WERI-Rb-1 (cell line): ENCODE data around the gene WRAP53.

ENCODE experiments used
- DNase-seq: peaks from one replicate; pipeline ENCODE4 v3.0.0-alpha.2; 2020
- H3K27ac ChIP-seq: fragments of 250-450 bp; sonication (Bioruptor Pico); 2 replicates; pipeline ENCODE4 v1.5.1; 2020; ENCODE audit warnings: mild to moderate bottlenecking, moderate library complexity
- H3K27me3 ChIP-seq: fragments of 250-450 bp; sonication (Bioruptor Pico); 2 replicates; pipeline ENCODE4 v1.5.1; 2021; ENCODE audit warnings: mild to moderate bottlenecking, low read depth, moderate library complexity; ENCODE audit not compliant: insufficient read depth, severe bottlenecking
- H3K36me3 ChIP-seq: fragments of 250-450 bp; sonication (Bioruptor Pico); 2 replicates; pipeline ENCODE4 v1.5.1; 2020; ENCODE audit warnings: mild to moderate bottlenecking, moderate library complexity
- H3K4me3 ChIP-seq: 2 replicates; pipeline ENCODE4 v1.5.1; 2011; ENCODE audit warnings: low read depth, mild to moderate bottlenecking, control low read depth, low read length
- H3K9me3 ChIP-seq: fragments of 250-450 bp; sonication (Bioruptor Pico); 2 replicates; pipeline ENCODE4 v1.5.1; 2021; ENCODE audit warnings: mild to moderate bottlenecking, moderate library complexity; ENCODE audit not compliant: severe bottlenecking
- TF ChIP-seq, protein P1 (sequence below): IDR thresholded peaks from 2 replicates; pipeline ENCODE4 v1.5.1; 2011; ENCODE audit warnings: low read depth, mild to moderate bottlenecking, control low read depth, inconsistent platforms, low read length

The WRAP53 gene

DNA sequence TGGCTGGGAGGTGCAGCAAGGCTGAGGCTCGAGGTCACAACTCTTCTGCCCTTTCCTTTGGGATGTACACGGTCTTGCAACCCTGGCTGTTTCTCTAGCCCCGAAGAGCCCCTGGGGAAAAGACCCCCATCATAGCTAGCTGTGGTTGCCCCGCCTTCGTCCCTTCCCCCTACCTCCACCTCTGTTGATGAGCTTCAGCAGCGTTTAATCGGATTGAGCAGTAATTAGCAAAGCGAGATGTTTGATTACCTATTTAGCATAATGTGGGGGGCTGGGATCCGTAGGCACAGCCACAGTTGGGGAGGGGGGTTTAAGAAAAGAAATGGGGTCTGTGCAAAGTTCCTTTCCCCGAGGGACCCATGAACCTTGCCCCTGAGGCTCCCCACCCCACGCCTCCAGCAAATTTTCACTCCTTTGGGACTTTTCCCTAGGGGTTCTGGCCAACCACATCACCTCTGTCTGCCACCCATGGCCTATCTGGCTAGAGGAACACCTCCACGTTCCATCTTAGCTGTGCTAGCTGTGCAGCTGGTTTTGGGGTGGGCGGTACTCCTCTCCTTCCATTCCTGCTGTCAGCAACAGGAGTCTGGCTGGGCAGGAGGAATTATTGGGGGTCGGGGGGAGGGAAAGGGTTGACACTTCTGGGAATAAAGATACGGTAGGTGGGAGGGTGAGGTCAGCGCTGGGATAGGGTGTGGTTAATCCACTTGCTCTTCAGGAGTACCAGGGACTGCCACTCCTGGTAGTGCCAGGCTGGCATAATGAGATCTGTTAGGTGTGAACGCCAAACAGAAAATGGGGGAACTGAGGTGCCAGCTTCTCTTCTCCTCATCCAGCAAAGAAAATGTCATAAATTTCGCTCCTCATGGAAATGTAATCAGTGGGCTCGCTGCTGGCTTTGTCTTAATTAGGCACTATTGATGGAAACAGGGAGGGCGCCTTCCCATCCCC, 27.9 kb downstream of the WRAP53 start:
- Histone ChIP-seq H3K4me3 (peak overlapping the region; percentile 67), H3K27me3 (peaks cover 11% of the 10 kb centered on the region), H3K27ac (peak overlapping the region; percentile 77), H3K9me3 (no peaks in the 10 kb centered on the region), H3K36me3 (no peaks in the 10 kb centered on the region)
- no peak for DNase-seq
- TF ChIP-seq, protein P1, sequence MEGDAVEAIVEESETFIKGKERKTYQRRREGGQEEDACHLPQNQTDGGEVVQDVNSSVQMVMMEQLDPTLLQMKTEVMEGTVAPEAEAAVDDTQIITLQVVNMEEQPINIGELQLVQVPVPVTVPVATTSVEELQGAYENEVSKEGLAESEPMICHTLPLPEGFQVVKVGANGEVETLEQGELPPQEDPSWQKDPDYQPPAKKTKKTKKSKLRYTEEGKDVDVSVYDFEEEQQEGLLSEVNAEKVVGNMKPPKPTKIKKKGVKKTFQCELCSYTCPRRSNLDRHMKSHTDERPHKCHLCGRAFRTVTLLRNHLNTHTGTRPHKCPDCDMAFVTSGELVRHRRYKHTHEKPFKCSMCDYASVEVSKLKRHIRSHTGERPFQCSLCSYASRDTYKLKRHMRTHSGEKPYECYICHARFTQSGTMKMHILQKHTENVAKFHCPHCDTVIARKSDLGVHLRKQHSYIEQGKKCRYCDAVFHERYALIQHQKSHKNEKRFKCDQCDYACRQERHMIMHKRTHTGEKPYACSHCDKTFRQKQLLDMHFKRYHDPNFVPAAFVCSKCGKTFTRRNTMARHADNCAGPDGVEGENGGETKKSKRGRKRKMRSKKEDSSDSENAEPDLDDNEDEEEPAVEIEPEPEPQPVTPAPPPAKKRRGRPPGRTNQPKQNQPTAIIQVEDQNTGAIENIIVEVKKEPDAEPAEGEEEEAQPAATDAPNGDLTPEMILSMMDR, result no peak

DNA sequence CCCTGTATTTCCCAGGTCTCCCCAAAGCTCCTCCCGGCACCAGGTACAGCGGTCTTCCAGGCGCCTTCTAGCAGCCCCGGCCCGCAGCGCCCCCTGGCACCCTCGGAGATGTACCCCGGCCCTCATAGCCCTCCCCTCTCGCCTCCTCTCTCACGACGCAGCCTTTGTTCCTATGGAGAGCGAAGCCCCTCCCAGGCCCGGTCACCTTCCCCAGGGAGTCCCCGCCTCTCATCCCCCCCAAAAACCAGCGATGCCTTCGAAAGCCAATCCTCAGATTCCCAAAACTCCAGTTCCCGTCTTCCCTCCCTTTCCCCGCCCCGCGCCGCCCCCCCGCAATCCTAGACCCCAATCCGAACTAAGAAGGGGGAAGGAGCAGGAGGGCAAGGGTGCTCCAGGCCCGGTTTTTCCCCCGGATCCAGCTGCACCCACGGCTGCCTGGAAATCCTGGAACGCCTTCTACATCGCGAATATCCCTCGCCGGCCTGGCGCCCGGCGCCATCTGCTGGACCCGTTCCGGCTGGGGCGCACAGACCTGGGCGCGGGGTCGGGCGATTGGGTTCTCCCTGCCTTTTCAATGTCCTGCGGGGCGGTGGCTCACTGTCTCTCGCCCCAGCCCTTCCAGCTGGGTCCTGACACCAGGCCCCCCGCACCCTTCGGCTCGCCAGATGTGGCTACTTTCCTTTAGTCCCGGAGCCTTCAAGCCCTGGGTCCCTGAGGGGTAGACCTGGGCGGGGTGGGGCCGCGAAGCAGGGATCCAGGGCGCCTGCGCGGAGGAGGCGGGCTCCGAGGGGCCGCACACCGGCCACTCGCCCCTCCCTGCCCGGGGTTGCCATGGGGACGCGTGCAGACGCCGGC, 28.9 kb downstream of the WRAP53 start, which contains the start of gene DNAH2:
Gene DNAH2 (plus strand): TSS at position 844 of the 855 bp plus-strand sequence. CDS start 1,991 bp downstream, outside the sequence.
- Histone ChIP-seq H3K4me3 (peak within 1 kb of the TSS; percentile 67), H3K27me3 (peaks cover 11% of the 10 kb centered on the region), H3K9me3 (no peaks in the 10 kb centered on the region), H3K36me3 (no peaks in the 10 kb centered on the region), H3K27ac (peak within 1 kb of the TSS; percentile 77)
- peak; percentile 96 for DNase-seq
- TF ChIP-seq, protein P1, result peak; percentile 69

DNA sequence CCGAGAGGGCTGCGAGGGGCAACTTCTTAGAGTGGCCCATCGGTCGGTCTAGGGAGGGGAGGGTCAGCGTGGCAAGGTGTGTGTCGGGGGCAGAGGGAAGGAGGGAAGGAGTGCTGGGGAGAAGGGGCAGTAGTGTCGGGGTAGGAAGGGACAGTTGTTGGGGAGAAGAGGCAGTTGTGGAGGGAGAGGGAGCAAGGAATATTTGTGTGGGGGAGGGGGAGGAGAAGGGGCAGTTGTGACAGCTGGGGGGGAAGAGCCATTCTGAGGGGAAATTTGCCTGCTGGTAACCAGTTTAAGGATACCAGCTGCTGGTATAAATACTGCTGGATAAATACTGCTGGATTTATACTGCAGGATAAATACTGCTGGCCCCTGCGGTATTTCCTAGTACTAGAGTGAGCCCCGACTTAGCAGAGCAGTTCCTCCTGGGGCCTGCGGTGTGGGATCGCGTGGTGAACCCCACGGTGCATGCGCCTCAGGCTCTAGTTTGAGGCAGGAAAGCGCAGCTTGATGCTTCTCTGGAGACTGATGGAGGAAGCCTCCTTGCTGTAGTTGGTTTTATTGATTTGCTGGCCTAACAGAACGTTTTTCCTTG, 29.6 kb downstream of the WRAP53 start:
- DNase-seq, result no peak
- TF ChIP-seq, protein P1, result no peak
- H3K36me3 ChIP-seq, result no peaks in the 10 kb centered on the region
- H3K9me3 ChIP-seq, result no peaks in the 10 kb centered on the region
- H3K27ac ChIP-seq, result peak overlapping the region; percentile 77
- H3K4me3 ChIP-seq, result peak overlapping the region; percentile 67
- H3K27me3 ChIP-seq, result peaks cover 11% of the 10 kb centered on the region

DNA sequence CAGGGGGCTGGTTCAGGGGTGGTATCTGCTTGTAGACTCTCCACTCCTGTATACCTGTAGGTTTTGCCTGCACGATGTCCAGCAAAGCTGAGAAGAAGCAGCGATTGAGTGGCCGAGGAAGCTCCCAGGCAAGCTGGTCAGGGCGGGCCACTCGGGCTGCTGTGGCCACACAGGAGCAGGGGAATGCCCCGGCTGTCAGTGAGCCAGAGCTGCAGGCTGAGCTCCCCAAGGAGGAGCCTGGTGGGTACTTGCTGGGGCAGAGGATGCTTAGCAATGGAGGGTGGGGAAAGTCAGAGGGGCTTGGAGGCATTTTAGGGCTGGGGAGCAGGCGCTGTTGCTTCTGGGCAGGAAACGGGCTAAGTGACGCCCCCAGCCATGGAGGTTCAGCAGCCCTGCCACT, 31.4 kb downstream of the WRAP53 start:
- no peak overlapping the region for H3K4me3 ChIP-seq
- no peaks in the 10 kb centered on the region for H3K36me3 ChIP-seq
- TF ChIP-seq, protein P1, result no peak
- no peak for DNase-seq
- no peaks in the 10 kb centered on the region for H3K9me3 ChIP-seq
- no peak overlapping the region for H3K27ac ChIP-seq
- H3K27me3 ChIP-seq, result peaks cover 3% of the 10 kb centered on the region

DNA sequence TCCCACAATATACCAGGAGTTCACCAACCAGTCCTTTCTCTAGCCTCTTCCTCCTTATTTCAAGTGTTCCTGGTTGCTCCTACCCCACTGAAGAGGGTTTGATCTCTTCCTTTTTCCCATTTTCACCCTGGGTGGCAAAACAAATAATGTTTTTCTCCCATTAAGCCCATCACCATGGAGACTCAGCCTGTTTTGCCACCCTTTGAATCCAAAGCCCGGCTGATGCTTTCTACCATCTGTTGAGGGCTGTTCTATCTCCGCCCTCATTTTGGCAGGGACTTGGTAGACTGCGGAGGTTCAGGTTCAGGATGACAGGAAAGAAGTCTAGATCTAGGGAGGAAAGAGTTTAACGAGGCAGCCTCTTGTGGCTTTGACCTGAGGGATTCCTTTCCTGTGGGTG, 31.8 kb downstream of the WRAP53 start:
- TF ChIP-seq, protein P1, result no peak
- no peak for DNase-seq
- Histone ChIP-seq H3K36me3 (no peaks in the 10 kb centered on the region), H3K4me3 (no peak overlapping the region), H3K27me3 (peaks cover 3% of the 10 kb centered on the region), H3K9me3 (no peaks in the 10 kb centered on the region), H3K27ac (no peak overlapping the region)
